ENCODE data around the gene USP49. TPM values are rescaled to one million over a fixed set of nuclear protein-coding genes. Genes with fewer than 3 reads are reported as not detected.
A peak's percentile ranks its signal among the peaks of the same experiment; 100 is the strongest.

The USP49 gene
- total RNA-seq, 1 experiment from 2014 or later, result 3.6 TPM

GRCh38 chr6:41780551-41781365, 114.4 kb downstream of the USP49 start, which contains the start of gene PRICKLE4:
Gene PRICKLE4 (plus strand): TSS chr6:41780782. CDS start chr6:41783474, 2,692 bp downstream.
- peak; percentile 76 for DNase-seq (ENCODE audit: low read depth)

DNA sequence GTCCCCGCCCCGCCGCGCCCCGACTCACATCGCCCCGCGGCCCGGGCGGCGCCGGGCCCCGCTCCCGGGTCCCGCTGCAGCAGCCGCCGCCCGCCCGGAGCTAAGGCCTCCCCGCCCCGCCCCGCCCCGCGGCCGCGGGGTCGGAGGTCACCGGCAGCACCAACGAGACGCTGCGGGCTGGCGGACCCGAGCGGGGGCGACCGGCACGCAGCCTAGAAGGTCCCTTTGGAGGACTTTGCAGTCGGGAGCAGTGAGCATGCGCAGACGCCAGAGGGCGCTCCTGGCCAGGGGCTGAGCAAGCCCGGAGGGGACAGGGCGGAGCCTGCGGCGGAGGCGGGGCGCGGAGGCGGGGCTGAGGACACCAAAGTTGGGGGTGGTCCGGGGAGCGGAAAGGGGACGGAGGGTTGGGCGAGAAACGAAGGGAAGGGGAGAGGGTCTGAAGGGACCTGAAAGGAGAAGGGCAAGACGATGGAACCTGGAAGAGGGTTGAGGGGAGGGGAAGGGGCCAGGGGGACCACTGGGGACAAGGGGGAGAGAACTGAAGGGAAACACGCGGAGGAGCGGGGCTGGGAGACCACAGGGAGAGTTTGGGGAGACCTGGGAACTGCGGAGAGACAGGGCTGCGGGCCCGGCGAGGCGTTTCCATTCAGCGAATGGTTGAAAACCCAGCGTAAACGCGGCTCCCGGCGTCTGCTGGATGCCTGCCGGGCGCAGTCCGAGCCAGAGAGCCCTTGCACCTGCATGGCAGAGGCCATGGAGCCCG, 115.2 kb downstream of the USP49 start, which contains the start of gene FRS3:
FRS3 (minus strand) TSS at position 113 of the 763 bp plus-strand sequence. CDS start 2,913 bp downstream, outside the sequence.
- DNase-seq (ENCODE audit: low read depth), result peak; percentile 89

- DNase-seq (ENCODE audit: low read depth), result no peak
Measured at GRCh38 chr6:41779336-41779735, 115.8 kb downstream of the USP49 start.

GRCh38 chr6:41778895-41779294, 116.3 kb downstream of the USP49 start:
- no peak for DNase-seq (ENCODE audit: low read depth)

DNA sequence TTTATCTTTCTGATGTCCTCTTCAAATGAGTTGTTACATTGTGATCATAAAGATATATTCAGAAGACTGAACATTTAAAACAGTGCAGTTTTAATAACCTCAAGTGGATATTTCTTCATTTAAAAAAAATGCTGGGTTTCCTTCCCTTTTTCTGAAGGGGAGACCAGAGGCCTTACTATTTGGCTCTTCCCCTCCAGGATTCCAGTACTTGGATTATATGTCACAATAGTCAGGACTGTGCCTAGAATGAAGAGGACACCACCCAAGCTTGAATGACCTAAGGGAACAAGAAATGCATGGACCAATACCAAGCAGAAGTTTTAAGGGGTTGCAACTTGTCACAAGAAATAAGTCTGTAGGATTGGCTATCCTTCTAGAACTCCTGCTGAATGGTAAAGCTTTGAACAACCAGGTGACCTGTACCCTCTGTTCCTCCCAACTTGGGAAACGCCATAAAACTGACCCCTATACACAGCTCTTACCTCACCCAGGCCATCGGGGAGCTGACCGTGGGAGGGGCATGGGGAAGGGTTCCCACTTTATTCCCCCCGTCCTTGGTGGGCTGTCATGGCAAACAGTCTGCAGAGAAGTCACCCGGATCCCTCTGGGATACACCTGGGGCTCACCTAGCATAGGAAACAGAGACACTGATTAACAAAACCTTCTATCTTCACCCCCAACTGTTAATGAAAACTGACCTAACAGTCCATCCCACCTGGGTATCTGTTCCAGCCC, 117.5 kb downstream of the USP49 start:
- no peak for DNase-seq (ENCODE audit: low read depth)

DNA sequence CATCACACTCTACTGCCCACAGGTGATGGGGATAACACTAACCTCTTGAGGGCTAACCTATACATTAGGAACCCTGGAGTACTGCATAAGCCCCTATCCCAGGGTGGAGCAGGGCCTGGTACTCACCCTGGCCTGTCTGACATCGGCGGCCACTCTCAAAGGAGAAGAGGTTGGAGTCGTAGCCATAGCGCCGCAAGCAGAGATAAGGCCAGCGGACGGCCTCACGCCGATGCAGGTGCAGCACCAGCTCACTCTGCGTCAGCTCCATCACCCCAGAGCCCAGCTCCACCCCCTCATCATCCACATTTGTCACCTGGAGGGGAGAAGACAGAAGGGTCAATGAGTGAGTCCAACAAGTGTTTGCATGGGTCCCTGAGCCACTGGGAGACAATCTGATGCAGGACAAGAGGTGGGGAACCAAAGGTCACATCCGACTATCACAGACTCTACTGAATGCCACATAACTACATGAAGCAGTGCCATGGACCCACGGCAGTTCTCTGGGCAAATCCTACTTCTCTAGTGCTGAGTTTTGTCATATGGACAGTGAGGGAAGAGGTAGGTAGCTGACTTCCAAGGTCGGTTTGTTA, 119.8 kb downstream of the USP49 start:
- DNase-seq (ENCODE audit: low read depth), result no peak

DNA sequence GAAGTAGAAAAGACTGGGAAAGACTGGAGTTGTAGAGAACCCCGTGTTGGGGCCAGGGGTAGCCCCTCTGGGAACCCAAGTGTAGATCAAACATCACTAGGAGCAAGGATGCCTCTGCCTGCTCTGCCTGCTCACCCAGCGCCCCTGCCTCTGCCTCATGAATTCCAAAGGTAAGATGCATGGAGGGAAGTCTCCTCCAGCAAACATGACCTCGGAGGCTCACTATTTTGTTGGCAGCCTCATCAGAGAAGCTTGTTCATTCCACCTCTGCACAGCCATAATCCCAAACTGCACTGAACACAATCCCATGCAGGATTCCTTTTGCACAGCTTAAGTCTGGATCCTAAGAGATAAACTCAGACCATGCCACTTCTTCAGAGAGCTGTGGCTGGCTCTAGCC, 120.3 kb downstream of the USP49 start:
- no peak for DNase-seq (ENCODE audit: low read depth)

GRCh38 chr6:41771058-41771983, 123.9 kb downstream of the USP49 start:
- DNase-seq (ENCODE audit: low read depth), result no peak

DNA sequence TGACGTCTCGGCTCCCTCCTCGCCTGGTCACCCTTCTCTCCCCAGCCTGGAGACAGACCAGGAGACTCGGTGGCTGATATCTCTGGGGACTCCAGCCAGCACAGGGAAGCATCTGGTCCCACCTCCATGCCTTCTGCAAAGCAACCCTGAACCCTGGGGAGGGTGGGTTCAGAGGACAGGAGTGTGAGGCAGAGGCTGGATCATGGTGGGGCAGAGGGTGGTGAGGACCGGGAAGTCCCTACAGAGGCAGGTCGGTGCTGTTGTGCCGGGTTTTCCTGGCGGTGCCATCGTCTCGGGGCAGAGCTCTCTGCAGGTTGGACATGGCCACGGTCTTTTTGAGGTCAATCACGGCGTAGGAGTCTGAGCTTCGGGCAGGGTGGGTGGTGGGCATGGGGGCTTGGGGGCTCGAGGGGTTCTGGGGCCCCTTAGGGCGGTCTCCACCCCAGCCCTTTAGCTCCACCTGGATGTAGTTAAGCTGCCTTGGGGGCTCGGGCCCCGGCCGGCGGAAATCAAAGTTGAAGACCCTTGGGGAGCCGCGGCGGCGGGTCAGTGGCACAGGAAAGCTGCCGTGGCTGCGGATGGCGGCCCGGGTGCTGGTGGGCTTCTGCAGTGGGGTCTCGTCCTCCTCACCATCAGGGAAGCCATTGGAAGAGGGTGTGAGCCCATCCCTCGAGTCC, 124.7 kb downstream of the USP49 start:
- no peak for DNase-seq (ENCODE audit: low read depth)

- DNase-seq (ENCODE audit: low read depth), result no peak
Measured at GRCh38 chr6:41769376-41769775, 125.8 kb downstream of the USP49 start.

- no peak for DNase-seq (ENCODE audit: low read depth)
Measured at GRCh38 chr6:41768545-41769308, 126.4 kb downstream of the USP49 start.

- peak; percentile 98 for DNase-seq (ENCODE audit: low read depth)
Measured at GRCh38 chr6:41767112-41767833, 127.9 kb downstream of the USP49 start.

- peak; percentile 60 for DNase-seq (ENCODE audit: low read depth)
Measured at GRCh38 chr6:41766043-41766664, 129.0 kb downstream of the USP49 start.

- DNase-seq (ENCODE audit: low read depth), result peak; percentile 41
Measured at GRCh38 chr6:41763470-41763869, 131.7 kb downstream of the USP49 start.

GRCh38 chr6:41759905-41760579, 135.1 kb downstream of the USP49 start:
- DNase-seq (ENCODE audit: low read depth), result no peak

DNA sequence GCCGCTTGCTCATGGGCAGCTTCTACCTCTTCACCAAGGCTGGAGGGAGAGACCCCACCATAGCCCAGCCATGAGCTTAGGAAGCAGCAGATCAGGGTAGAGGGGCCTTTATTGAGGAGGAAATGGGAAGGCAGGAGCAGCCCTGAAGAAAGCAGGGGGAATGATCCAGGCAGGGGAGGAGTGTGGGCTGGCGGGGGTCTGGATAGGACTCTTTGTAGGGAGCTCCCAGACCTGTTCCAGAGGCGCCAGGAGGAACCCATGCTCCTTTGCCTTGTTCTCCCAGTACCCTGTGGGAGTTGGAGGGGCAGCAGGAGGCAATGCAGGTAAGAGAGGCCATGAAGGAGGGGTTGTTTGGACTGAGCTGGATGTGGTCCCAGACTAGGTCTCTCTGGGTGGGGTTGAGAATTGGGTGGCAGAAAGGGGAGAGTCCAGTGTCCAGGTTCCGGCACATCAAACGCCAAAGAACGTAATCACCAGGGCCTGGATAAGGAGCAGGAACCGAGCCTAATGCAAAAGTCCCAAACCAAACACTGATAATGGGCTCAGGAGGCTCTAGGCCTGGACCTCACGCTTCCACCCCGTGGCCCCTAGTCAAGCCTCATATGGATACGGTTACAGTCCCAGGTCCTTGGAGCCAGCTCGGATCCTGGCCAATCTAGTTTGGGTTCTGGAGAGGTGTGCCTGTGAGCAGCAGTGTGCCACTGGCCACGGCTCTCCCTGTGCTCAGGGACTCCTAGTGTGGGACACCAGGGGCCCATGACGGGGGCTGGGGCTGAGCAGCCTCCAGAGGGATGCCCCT, 135.9 kb downstream of the USP49 start:
- no peak for DNase-seq (ENCODE audit: low read depth)

DNA sequence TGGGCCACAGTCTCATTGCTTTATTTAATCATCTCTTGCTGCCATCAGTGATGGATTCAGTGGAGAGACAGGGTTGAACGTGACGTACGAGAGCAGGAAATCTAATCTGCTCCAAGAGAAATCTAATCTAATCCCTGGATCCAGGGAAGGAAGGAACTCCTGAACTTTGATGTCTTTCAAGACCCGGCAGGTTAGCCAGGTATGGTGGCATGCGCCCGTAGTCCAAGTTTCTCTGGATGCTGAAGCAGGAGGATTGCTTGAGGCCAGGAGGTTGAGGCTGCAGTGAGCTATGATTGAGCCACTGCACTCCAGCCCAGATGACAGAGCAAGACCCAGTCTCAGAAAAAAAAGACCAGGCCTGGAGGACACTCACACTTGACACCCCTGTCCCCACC, 136.5 kb downstream of the USP49 start:
- no peak for DNase-seq (ENCODE audit: low read depth)
